Measurements from ENCODE around the gene CACNA1F.

Gene CACNA1F

DNA sequence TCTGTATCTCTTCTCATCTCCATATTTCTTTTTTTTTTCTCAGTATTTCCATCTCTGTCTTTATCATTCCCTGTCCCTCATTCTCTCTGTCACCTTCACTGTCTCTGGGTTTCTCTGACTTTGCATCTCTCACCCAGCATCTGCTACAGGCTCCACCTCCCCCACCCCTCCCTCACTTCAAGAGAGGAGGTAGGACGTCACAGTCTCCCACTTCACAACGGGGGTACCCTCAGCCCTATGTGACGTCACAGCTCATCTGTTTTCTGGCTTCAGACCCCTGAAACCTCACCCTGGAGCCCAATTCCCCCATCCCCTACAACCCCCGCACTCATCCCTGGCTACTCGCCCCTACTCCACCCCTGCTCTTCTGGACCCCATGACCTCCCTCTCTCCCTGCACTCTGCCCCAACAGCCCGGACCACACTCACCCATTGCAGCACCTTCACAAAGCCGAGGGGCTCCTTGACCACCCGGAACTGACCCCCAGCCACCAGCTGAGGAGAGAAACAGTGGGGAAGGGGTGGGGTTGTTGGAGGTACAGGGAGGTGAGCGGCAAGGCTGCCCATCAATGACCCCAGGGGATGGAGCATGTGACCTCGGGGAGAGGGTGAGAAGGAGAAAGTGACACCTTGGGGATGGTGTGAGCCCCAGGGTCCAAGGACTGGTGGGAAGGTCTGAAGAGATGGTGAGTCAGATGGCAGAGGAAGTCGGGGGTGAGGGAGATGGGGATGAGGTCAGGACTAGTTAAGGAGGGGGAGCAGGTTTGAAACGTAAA lies 34.4 kb downstream of the CACNA1F start:
- no peak for DNase-seq (ENCODE audit: low read depth)

- no peak for DNase-seq (ENCODE audit: low read depth)
These were observed 35.5 kb downstream of the CACNA1F start for GRCh38 chrX:49197543-49198087.

GRCh38 chrX:49193542-49193964 lies 39.6 kb downstream of the CACNA1F start:
- no peak for DNase-seq (ENCODE audit: low read depth)

GRCh38 chrX:49192722-49193328 lies 40.3 kb downstream of the CACNA1F start:
- no peak for DNase-seq (ENCODE audit: low read depth)

DNA sequence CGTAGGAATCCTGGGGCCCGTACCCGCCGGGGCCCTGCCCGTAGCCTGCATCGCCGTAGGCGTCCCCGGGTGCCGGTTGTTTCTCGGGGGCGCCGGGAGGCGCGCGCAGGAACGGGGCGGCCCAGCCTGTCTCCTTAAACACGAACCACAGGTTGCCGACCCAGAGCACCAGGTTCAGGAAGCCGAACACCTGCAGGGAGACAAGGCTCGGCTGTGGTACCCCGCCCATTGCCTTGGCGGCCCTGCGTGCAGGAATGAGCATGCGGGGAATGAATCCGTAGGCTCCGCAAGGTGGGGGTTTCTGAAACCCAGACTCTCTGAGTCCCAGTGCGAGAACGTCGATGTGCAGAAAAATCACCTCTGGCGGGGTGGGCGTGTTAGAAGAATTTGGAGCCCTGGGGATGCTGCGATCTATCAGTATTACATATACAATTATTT lies 41.5 kb downstream of the CACNA1F start:
- DNase-seq (ENCODE audit: low read depth): no peak

DNA sequence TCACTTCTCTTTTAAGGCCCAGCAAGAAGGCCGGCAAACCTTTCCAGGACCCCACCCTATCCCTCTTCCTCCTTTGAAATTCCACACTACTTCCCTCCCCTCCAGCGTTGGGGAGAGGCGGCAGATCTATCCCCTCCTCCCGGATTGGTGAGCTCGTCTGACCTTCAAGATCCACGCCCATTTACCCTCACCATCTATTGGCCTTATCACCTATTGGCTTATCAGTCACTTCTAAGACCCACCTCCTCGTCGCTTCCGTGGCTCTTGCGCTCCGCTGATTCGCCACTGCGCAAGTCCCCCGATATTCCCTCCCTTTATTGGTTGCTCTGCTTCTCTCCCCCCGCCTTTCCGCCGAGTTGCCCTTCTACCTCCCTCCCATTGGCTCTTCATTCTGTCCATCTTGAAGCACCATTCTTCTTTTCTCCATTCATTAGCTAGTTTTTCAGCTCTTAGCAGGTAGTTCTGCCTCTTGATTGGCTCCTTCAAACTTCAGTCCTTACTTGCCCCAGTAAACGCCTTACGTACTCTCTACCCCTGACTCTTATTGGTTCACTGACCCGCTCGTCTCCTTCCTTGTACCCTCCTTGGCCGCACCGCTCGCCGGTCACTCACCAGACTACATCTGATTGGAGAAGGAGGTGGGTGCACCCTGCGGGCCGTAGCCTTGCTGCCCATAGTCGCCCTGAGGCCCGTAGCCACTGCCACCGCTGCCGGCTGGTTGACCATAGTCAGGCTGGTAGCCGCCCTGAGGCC lies 42.1 kb downstream of the CACNA1F start:
- peak; percentile 100 for DNase-seq (ENCODE audit: low read depth)

DNA sequence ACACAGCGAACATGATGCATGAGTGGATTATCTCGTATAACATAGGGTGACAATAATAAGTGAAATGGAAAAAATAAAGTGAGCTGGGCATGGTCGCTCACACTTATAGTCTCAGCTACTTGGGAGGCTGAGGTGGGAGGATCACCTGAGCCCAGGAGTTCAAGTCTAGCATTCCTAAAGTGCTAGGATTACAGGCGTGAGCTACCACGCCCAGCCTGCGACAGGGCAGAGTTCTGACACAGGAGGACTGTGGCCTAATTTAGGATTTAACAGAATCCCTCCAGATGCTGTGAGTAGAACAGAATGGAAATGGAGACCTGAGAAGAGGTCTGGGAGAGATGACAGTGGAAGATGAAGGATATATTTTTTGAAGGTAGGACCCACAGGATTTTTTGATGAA lies 43.5 kb downstream of the CACNA1F start:
- DNase-seq (ENCODE audit: low read depth): no peak

DNA sequence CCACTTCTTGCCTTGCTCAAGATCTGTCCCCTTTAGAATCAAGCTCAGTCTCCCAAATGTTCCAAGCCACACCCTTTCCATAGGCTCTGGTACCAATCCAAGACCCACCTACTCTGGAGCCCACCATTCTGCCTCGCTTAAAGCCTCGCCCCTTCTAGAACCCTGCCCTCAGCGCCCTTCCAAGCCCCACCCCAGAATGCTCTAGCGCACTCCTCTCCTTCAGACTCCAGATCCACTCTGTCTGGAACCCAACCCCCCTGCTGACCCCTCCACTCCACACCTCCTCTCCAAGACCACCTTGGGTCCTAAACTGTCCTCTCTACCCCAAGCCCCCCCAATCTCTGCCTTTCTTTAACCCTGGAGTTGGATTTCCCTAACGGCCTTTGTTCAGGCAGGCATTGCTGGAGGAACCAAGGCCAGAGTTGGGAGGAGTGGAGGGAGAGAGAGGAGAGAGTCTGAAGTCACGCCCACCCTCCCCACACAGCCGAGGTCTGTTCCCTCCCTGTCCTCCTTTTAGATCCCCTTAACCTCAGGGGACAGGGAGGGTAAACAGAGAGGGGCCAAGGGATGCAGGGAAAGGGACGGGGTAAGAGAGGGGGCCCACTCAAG lies 44.6 kb downstream of the CACNA1F start:
- DNase-seq (ENCODE audit: low read depth): no peak

DNA sequence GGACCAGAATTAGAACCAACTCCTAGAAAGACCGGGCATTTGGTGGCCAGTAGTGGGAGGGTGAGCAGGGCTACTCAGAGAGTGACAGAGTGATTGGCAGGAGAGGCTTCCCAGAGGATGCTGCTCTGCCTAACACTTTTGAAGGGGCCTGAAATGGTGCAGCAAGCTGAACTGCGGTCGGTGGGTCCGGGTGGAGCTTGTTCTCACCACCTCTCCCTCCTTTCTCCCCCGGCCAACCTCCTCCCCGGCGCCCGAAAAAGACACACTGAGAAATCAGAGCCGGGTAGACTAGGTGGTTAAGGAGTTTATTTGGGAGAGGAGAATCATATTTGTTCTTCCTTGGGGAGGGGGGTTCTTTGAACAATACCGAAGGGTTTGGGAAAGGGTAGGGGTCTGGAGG lies 45.6 kb downstream of the CACNA1F start:
- no peak for DNase-seq (ENCODE audit: low read depth)

DNA sequence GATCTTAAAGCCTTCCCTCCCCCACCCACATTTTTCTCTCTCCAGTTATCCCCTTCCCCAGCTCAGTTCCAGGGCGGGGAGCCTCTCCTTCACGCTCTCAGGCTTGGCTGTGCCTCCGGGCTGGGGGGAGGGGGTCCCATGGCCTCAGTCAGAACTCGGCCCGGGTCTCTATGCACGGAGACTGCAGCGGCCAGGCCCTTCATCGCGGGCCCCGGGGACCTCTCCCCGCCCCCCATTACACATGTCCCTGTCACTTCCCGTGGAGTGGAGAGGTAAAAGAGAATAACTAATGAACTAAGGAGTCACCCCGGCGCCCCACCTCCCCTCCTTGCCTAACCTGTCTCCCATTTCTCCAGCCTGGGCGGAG lies 46.1 kb downstream of the CACNA1F start:
- DNase-seq (ENCODE audit: low read depth): no peak

GRCh38 chrX:49186125-49187027 lies 46.8 kb downstream of the CACNA1F start, which contains the start of gene PRICKLE3:
PRICKLE3 (minus strand) TSS chrX:49186373; CDS start chrX:49186297, 76 bp downstream.
- no peak for DNase-seq (ENCODE audit: low read depth)

DNA sequence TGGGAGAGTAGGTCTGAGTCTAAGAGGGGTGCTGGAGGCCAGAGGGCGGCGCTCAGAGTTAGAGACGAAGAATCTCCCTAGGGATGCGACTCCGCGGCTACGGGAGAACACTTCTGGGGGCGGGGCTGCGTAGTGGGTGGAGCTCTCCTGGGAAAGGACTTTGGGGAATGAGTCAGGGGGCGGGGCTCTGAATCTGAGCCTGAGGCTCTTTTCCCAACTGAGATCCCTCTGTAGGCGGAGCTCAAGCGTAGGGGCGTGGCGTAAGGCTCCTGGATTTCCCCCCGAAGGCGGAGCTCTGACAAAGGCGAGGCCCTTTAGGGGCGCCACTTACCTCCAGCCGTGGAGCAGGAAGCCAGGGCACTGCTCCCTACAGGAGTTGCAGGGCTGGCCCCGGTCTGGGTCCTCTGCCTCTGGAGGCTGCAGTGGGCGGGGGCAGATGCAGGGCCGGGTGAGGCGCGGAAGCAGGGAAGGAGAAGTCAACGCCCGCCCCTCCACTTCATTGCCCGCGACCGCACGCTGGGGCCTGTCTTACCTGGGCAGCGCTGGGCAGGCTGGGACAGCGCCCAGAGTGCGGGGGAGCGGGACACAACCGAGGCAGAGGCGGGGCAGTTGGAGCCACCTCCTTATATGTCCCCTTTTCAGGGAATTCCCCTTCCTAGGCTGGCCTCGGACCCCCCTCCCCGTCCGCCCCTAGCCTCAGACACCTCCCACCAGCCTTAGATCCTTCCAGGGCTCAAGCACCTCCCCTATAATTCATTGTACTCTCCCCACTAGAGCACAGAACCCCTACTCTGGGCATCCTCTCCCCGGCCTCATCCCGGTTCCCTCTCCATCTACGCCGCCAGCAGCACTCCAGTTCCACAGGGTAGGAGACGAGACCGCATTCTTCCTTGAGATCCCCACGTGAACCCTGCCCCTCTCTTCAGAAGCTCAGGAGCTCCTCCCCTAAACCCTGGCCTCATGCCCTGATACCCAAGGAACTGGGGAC lies 48.6 kb downstream of the CACNA1F start:
- DNase-seq (ENCODE audit: low read depth): peak; percentile 75

DNA sequence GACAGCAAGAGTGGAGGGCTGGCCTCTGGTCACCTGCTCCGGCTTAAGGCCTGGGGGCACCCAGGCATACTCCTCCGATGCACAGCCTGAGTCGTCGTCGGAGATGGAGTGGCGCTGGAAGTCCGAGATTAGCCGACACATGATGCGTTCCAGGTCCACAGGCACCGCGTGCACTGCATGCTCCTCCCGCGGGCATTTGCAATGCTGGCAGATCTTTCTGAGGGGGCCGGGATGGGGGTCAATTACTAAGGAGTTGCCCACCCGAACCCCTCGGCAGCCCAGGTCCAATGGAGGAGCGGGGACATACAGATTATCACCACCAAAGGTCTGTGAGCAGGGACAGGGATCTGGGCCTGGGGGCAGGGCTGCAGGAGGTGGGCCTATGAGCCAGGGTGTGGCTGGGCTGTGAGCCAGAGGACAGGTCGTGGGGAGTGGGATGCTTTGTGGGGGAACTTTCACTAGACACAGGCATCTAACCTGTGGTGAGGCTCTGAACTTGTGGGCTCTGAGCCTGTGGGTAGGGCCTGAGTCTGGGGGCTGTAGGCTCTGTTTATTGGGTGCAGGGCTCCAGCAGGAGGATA lies 49.3 kb downstream of the CACNA1F start:
- no peak for DNase-seq (ENCODE audit: low read depth)

DNA sequence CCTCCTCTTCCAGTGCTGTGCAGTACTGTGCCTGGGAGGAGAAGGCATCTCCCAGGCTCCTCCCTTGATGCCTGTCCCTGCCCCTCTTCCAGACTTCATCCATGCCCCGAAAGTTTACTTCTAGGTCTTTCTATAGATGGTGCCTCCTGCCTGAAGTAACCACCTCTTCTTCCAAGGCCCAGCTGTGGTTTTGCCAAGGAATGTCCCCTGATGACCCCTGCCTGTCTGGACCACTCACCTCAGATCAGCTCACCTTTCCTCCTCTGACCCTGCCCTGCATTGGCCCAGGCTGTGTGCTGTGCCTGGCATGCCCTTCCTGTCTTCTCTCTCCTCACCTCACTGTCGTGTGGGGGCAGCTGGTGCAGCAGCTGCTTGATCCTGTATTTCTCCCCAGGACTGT lies 53.8 kb downstream of the CACNA1F start:
- no peak for DNase-seq (ENCODE audit: low read depth)

GRCh38 chrX:49178537-49178936 lies 54.6 kb downstream of the CACNA1F start:
- no peak for DNase-seq (ENCODE audit: low read depth)

GRCh38 chrX:49177873-49178480 lies 55.2 kb downstream of the CACNA1F start:
- no peak for DNase-seq (ENCODE audit: low read depth)

DNA sequence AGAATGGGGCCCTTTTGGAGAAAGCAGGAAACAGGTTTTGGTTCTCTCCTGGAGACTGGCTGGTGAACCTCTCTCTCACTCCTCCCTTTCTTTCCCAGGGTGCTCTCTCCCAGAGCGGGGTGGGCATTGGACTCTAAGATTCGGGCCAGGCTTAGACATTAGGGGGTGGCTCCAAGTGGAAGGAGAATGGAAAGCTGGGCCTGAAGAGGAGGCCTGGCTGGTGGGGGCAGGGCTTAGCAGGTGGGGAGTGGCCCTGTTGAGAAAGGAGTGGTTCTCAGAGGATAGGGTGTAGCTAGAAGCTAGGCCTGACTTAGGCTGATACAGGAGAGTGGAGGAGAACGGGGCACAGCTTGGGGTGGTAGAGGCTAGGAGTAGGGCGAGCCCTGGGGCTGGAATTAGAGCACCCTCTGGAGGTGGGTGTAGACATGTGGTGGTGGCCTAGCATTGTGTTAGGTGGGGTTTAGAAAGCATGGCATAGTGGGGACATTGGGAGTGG lies 55.8 kb downstream of the CACNA1F start:
- no peak for DNase-seq (ENCODE audit: low read depth)

GRCh38 chrX:49176421-49177326 lies 56.5 kb downstream of the CACNA1F start:
- DNase-seq (ENCODE audit: low read depth): no peak

Measured in fibroblast of the conjunctiva (primary cell).